Measurements from ENCODE around the gene TP73. TPM values are rescaled to one million over a fixed set of nuclear protein-coding genes. Genes with fewer than 3 reads are reported as not detected.

Gene TP73
- total RNA-seq, 1 donor from 2014 or later, result 0.05 TPM

DNA sequence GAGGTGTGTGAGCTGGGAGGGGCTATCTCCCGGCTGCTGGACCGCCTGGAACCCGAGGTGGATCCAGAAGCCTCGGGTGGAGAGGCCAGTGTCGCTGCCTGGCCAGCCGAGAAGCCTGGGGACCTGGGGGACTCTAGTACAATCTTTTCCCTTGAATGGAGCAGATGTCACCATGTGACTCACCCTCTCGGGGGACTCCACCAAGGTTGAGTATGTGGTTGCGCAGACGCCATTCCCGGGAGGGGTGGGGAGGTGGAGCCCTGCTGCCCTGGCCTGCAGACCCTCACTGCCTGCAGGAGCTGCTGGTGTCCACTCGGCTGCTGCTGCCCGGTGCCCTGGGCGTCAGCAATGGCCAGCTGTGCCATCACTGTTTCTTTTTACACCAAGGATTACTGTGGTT lies 40.3 kb downstream of the TP73 start:
- H3K27ac ChIP-seq (replicated peaks), result no peak overlapping the region
- TF ChIP-seq CTCF (IDR thresholded peaks at IDR 0.05; ENCODE audit: borderline replicate concordance), result no peak
- no peaks in the 10 kb centered on the region for H3K9me3 ChIP-seq (replicated peaks)
- no peak overlapping the region for H3K4me3 ChIP-seq
- peaks cover 25% of the 10 kb centered on the region for H3K4me1 ChIP-seq
- DNase-seq, result no peak
- intact Hi-C loops (cut with micrococcal nuclease), result no loop called here
- H3K27me3 ChIP-seq (ENCODE audit: low read depth), result peaks cover 73% of the 10 kb centered on the region
- no peaks in the 10 kb centered on the region for H3K36me3 ChIP-seq

DNA sequence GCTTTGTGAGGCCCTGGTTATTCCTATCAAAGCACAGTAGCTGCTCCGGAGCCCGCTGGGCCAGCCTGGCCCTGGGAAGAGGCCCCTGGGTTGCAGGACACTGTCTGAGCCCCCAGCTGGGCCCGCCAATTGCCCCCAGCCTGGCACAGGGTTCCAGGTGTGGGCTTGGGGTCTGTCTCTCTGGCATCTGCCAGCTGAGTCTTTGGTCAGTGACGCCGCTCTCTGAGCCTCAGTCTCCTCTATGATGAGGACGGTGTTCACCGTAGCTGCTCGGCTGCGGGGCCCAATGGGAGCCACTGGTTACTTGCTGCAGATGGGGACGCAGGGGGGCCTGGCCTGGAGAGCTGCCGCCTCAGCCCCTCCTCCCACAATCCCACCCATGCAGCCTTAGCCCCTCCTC lies 41.0 kb downstream of the TP73 start:
- intact Hi-C loops (cut with micrococcal nuclease), result no loop called here
- no peak overlapping the region for H3K4me3 ChIP-seq
- peaks cover 22% of the 10 kb centered on the region for H3K4me1 ChIP-seq
- H3K9me3 ChIP-seq (replicated peaks), result no peaks in the 10 kb centered on the region
- DNase-seq, result no peak
- H3K27ac ChIP-seq (replicated peaks), result no peak overlapping the region
- peaks cover 73% of the 10 kb centered on the region for H3K27me3 ChIP-seq (ENCODE audit: low read depth)
- no peaks in the 10 kb centered on the region for H3K36me3 ChIP-seq
- TF ChIP-seq CTCF (IDR thresholded peaks at IDR 0.05; ENCODE audit: borderline replicate concordance), result no peak

DNA sequence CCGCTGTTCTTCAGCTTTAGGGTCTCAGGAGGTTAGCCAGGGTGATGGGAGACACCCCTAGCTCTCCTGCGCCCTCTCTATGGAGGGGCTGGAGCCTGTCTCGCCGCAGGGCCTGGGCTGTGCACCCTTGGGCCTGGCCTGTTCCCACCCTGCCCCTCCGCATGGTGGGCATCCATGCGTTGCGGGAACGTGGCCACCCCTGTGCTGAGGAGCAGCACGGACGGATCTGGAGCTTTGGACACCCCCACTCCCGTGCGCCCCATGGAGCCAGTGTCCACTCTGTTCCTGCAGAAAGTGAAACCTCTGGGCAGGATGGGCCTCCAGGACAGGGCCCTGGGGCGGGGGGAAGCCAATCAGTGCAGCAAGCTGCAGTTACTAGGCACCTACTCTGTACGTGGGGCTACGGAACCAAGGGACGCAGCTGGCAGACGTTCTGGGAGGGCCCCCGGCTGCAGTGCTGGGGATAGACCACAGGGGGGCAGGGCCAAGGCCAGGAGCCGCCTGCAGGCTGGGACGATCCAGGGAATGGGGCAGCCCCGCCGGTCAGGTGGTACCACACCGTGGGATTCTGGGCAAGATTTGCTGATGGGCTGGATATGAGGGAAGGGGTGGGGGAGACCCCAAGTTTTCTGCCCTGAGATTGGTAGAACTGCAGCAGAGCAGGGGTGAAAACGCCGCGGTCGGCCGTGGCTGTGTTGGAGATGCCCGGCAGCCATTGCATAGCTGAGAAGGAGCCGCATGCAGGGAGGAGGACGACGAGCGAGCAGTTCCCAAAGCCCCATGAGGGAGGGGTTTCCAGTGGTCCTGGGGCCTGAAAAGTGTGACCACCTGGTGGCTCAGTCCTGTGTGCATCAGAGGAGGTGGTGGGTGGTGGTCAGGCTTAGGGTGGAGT lies 43.3 kb downstream of the TP73 start:
- H3K27ac ChIP-seq (replicated peaks), result no peak overlapping the region
- DNase-seq, result peak; percentile 36
- intact Hi-C loops (cut with micrococcal nuclease), result no loop called here
- H3K27me3 ChIP-seq (ENCODE audit: low read depth), result peaks cover 72% of the 10 kb centered on the region
- peak overlapping the region; percentile 18 for H3K4me3 ChIP-seq
- TF ChIP-seq CTCF (IDR thresholded peaks at IDR 0.05; ENCODE audit: borderline replicate concordance), result peak; percentile 90
- H3K9me3 ChIP-seq (replicated peaks), result no peaks in the 10 kb centered on the region
- H3K4me1 ChIP-seq, result peaks cover 12% of the 10 kb centered on the region
- no peaks in the 10 kb centered on the region for H3K36me3 ChIP-seq

GRCh38 chr1:3696689-3697088 lies 44.4 kb downstream of the TP73 start:
- peaks cover 72% of the 10 kb centered on the region for H3K27me3 ChIP-seq (ENCODE audit: low read depth)
- no peak for DNase-seq
- H3K27ac ChIP-seq (replicated peaks), result no peak overlapping the region
- H3K4me1 ChIP-seq, result peaks cover 12% of the 10 kb centered on the region
- no peak overlapping the region for H3K4me3 ChIP-seq
- H3K9me3 ChIP-seq (replicated peaks), result no peaks in the 10 kb centered on the region
- no peak for TF ChIP-seq CTCF (IDR thresholded peaks at IDR 0.05; ENCODE audit: borderline replicate concordance)
- no peaks in the 10 kb centered on the region for H3K36me3 ChIP-seq
- intact Hi-C loops (cut with micrococcal nuclease), result no loop called here

DNA sequence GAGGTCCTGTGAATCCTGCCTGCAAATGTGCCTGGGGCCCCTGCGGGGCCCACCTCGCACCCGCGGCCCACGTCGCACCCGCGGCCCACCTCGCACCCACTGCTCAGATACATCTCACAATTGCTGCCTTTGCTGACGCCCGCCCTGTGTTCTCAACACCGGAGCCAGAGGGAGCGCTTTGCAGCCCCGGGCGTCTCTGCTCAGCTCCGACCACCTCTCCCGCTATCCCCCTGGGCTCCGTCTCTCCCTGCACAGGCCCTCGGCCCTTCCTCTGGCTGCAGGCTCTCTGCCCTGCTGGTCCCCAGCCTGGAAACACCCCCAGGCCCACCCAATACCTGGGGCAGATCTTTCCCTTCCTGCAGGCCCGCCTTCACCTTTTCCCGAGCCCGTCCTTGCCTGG lies 44.8 kb downstream of the TP73 start:
- Histone ChIP-seq H3K9me3 (replicated peaks) (no peaks in the 10 kb centered on the region), H3K4me1 (peaks cover 12% of the 10 kb centered on the region), H3K36me3 (no peaks in the 10 kb centered on the region), H3K4me3 (no peak overlapping the region), H3K27me3 (ENCODE audit: low read depth) (peaks cover 76% of the 10 kb centered on the region), H3K27ac (replicated peaks) (no peak overlapping the region)
- TF ChIP-seq CTCF (IDR thresholded peaks at IDR 0.05; ENCODE audit: borderline replicate concordance), result no peak
- intact Hi-C loops (cut with micrococcal nuclease), result no loop called here
- no peak for DNase-seq

All from left ventricle myocardium inferior (tissue), 1 donor.